ENCODE data around the gene DOK5. TPM values are rescaled to one million over a fixed set of nuclear protein-coding genes. Genes with fewer than 3 reads are reported as not detected.

DOK5 gene
- total and polyA plus RNA-seq, 2 experiments from 2014 or later = 5.0 to 6.9 TPM

DNA sequence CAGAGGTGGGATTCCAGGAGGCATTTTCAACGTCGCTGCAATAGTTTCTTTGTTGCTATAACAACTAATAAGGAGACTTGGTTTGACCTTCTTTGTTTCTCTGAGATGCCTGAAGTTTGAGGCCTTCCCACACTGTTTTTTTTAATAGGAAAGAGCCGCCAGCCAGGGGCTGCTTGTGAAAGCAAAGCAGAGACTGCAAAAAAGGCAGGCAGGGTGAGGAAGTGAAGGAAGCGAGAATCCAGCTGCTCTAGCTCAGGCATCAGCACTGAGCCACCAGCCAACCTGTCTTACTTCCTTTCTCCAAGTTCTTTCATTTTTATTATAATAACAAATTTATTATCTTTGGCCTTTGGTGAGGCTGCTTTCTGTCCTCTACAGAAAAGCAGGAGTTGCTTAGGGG, 179.1 kb downstream of the DOK5 start (continued):
- TF ChIP-seq, protein P1, sequence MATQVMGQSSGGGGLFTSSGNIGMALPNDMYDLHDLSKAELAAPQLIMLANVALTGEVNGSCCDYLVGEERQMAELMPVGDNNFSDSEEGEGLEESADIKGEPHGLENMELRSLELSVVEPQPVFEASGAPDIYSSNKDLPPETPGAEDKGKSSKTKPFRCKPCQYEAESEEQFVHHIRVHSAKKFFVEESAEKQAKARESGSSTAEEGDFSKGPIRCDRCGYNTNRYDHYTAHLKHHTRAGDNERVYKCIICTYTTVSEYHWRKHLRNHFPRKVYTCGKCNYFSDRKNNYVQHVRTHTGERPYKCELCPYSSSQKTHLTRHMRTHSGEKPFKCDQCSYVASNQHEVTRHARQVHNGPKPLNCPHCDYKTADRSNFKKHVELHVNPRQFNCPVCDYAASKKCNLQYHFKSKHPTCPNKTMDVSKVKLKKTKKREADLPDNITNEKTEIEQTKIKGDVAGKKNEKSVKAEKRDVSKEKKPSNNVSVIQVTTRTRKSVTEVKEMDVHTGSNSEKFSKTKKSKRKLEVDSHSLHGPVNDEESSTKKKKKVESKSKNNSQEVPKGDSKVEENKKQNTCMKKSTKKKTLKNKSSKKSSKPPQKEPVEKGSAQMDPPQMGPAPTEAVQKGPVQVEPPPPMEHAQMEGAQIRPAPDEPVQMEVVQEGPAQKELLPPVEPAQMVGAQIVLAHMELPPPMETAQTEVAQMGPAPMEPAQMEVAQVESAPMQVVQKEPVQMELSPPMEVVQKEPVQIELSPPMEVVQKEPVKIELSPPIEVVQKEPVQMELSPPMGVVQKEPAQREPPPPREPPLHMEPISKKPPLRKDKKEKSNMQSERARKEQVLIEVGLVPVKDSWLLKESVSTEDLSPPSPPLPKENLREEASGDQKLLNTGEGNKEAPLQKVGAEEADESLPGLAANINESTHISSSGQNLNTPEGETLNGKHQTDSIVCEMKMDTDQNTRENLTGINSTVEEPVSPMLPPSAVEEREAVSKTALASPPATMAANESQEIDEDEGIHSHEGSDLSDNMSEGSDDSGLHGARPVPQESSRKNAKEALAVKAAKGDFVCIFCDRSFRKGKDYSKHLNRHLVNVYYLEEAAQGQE (IDR thresholded peaks at IDR 0.05; ENCODE audit: unreplicated experiment) = no peak
- TF ChIP-seq NANOG (IDR thresholded peaks at IDR 0.05; ENCODE audit: borderline replicate concordance) (no peak), ZNF114 (CRISPR knock-in tag; IDR thresholded peaks at IDR 0.05) (no peak), CREB1 (CRISPR knock-in tag; IDR thresholded peaks at IDR 0.05; ENCODE audit: low read depth) (no peak), EZH2phosphoT487 (IDR thresholded peaks at IDR 0.05; ENCODE audit: unreplicated experiment) (no peak), JUNB (IDR thresholded peaks at IDR 0.05; ENCODE audit: unreplicated experiment) (no peak)
- TF ChIP-seq, protein P2, sequence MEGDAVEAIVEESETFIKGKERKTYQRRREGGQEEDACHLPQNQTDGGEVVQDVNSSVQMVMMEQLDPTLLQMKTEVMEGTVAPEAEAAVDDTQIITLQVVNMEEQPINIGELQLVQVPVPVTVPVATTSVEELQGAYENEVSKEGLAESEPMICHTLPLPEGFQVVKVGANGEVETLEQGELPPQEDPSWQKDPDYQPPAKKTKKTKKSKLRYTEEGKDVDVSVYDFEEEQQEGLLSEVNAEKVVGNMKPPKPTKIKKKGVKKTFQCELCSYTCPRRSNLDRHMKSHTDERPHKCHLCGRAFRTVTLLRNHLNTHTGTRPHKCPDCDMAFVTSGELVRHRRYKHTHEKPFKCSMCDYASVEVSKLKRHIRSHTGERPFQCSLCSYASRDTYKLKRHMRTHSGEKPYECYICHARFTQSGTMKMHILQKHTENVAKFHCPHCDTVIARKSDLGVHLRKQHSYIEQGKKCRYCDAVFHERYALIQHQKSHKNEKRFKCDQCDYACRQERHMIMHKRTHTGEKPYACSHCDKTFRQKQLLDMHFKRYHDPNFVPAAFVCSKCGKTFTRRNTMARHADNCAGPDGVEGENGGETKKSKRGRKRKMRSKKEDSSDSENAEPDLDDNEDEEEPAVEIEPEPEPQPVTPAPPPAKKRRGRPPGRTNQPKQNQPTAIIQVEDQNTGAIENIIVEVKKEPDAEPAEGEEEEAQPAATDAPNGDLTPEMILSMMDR (conservative IDR thresholded peaks at IDR 0.05; ENCODE audit: low read depth in 2 of 2) = no peak
- TF ChIP-seq, protein P3, sequence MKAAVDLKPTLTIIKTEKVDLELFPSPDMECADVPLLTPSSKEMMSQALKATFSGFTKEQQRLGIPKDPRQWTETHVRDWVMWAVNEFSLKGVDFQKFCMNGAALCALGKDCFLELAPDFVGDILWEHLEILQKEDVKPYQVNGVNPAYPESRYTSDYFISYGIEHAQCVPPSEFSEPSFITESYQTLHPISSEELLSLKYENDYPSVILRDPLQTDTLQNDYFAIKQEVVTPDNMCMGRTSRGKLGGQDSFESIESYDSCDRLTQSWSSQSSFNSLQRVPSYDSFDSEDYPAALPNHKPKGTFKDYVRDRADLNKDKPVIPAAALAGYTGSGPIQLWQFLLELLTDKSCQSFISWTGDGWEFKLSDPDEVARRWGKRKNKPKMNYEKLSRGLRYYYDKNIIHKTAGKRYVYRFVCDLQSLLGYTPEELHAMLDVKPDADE (IDR thresholded peaks at IDR 0.05) = no peak

- no peaks in the 10 kb centered on the region for H3K9me3 Mint-ChIP-seq
- H3K27me3 Mint-ChIP-seq (ENCODE audit: insufficient read depth, low read depth, poor library complexity) = peaks cover 3% of the 10 kb centered on the region
- ATAC-seq = no peak
- peaks cover 18% of the 10 kb centered on the region for H3K27me3 ChIP-seq (ENCODE audit: insufficient read depth)
- no peak for TF ChIP-seq NANOG (IDR thresholded peaks at IDR 0.05; ENCODE audit: borderline replicate concordance)
- TF ChIP-seq, protein P2 (conservative IDR thresholded peaks at IDR 0.05; ENCODE audit: low read depth in 2 of 2) = peak in 1 of 2 experiments; percentile 18; a peak in 2 of 4 replicates
- TF ChIP-seq, protein P1 (IDR thresholded peaks at IDR 0.05; ENCODE audit: unreplicated experiment) = no peak
- no peak overlapping the region for H2AFZ ChIP-seq
- peaks cover 14% of the 10 kb centered on the region; the same call in 2 of the 3 replicates for H3K4me1 Mint-ChIP-seq
- no peak overlapping the region for H3K27ac ChIP-seq (ENCODE audit: low read depth)
- H3K4me1 ChIP-seq (ENCODE audit: insufficient read depth) = peaks cover 9% of the 10 kb centered on the region; the same call in 1 of the 2 replicates
- H3K4me3 Mint-ChIP-seq = no peak overlapping the region
- H3K4me3 ChIP-seq = no peak overlapping the region
- no peak overlapping the region for H3K27ac Mint-ChIP-seq
- no peaks in the 10 kb centered on the region for H4K20me1 ChIP-seq (replicated peaks; ENCODE audit: insufficient read depth)
- H3K36me3 ChIP-seq (ENCODE audit: insufficient read depth) = no peaks in the 10 kb centered on the region
- no peaks in the 10 kb centered on the region for H3F3A ChIP-seq (replicated peaks; ENCODE audit: low read depth)
- no peaks in the 10 kb centered on the region for H3K36me3 Mint-ChIP-seq (ENCODE audit: low read depth)
- H3K79me2 ChIP-seq (replicated peaks; ENCODE audit: insufficient read depth) = no peaks in the 10 kb centered on the region
- no peak for DNase-seq (ENCODE audit: low spot score)
- H3K4me2 ChIP-seq = no peak overlapping the region
- no peaks in the 10 kb centered on the region for H3K9me2 ChIP-seq (ENCODE audit: insufficient read depth)
These were observed 182.0 kb downstream of the DOK5 start for GRCh38 chr20:54657268-54657826.

All from GM23338 (cell line).